ENCODE data around the gene PRM2. TPM values are rescaled to one million over a fixed set of nuclear protein-coding genes. Genes with fewer than 3 reads are reported as not detected.

PRM2 gene
- total and polyA plus RNA-seq, 2 donors (not counting 3 experiments of a cell fraction or from before 2014, with no cell fraction given): not detected

DNA sequence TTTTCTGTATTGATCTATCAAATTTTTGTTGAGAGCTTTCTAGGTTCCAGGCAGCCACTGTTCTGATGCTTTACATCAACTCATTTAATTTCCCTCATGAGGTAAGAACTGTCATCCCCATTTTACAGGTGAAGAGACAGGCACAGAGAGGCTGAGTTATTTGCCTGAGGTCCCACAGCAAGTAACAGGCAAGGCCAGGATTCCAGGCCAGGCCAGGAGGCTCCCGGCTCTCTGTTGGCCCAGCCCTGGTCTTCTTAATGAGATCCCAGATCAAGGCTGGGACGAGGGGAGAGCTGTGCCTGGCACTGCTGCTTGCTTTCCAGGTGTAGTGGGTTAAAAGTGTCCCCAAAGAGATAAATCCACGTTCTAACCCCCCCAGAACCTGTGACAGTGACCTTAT lies 46.5 kb upstream of the PRM2 start:
- FAIRE-seq (no peak), DNase-seq (ENCODE audit: low read depth, low spot score) (no peak)
- Histone ChIP-seq H3K36me3 (ENCODE audit: control insufficient read depth in 2 of 2, extremely low read depth in 1 of 2, insufficient read depth in 2 of 2, low read length in 2 of 2) (no peaks in the 10 kb centered on the region), H3K27me3 (ENCODE audit: control insufficient read depth in 2 of 2, insufficient read depth in 2 of 2, low read length in 2 of 2) (no peaks in the 10 kb centered on the region), H3K4me2 (ENCODE audit: insufficient read depth, low read length) (no peak overlapping the region), H2AFZ (ENCODE audit: low read depth, low read length) (no peak overlapping the region), H3K27ac (ENCODE audit: insufficient read depth, low read depth, low read length) (no peak overlapping the region), H3K9me1 (replicated peaks; ENCODE audit: control insufficient read depth, extremely low read depth, insufficient read depth, low read length) (no peaks in the 10 kb centered on the region), H3K4me3 (replicated peaks in 1 of 3; ENCODE audit: insufficient read depth in 1 of 3, low read depth in 1 of 3, low read length in 3 of 3) (no peak overlapping the region), H3K4me1 (ENCODE audit: control insufficient read depth, extremely low read depth, insufficient read depth, low read length) (no peaks in the 10 kb centered on the region), H3K79me2 (ENCODE audit: control insufficient read depth, insufficient read depth, low read length) (no peaks in the 10 kb centered on the region), H3K9me3 (replicated peaks; ENCODE audit: control insufficient read depth, insufficient read depth, low read length) (no peaks in the 10 kb centered on the region), H3K9ac (replicated peaks; ENCODE audit: extremely low read depth, insufficient read depth, low read length) (no peak overlapping the region), H4K20me1 (replicated peaks; ENCODE audit: control insufficient read depth, extremely low read depth, insufficient read depth, low read length) (no peaks in the 10 kb centered on the region)
- no TSS peak for BruUV-seq (replicated peaks)
- ChIA-PET POLR2A (no interaction called here), CTCF (no interaction called here)
- dilution Hi-C loops (cut with MboI; ENCODE audit: extremely low pct_ligation_motif_present, low sequenced_read_pairs): no loop called here
- TF ChIP-seq FOS (IDR thresholded peaks at IDR 0.05; ENCODE audit: borderline replicate concordance, insufficient read depth, low read length) (no peak), JUN (IDR thresholded peaks at IDR 0.05; ENCODE audit: borderline replicate concordance, insufficient read depth, insufficient read length, low read depth) (no peak), GATA2 (IDR thresholded peaks at IDR 0.05; ENCODE audit: insufficient read depth, insufficient read length, low read depth, low read length) (no peak), POLR2A (IDR thresholded peaks at IDR 0.05; ENCODE audit: low read depth, low read length) (no peak), MYC (IDR thresholded peaks at IDR 0.05; ENCODE audit: low read depth, low read length) (no peak), EZH2 (IDR thresholded peaks at IDR 0.05; ENCODE audit: borderline replicate concordance, low read depth, low read length, severe bottlenecking) (no peak), POLR2AphosphoS5 (IDR thresholded peaks at IDR 0.05; ENCODE audit: insufficient read depth, low read depth, low read length) (no peak)
- TF ChIP-seq, protein P1, sequence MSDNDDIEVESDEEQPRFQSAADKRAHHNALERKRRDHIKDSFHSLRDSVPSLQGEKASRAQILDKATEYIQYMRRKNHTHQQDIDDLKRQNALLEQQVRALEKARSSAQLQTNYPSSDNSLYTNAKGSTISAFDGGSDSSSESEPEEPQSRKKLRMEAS (IDR thresholded peaks at IDR 0.05; ENCODE audit: insufficient read depth, insufficient read length): no peak
- TF ChIP-seq, protein P2, sequence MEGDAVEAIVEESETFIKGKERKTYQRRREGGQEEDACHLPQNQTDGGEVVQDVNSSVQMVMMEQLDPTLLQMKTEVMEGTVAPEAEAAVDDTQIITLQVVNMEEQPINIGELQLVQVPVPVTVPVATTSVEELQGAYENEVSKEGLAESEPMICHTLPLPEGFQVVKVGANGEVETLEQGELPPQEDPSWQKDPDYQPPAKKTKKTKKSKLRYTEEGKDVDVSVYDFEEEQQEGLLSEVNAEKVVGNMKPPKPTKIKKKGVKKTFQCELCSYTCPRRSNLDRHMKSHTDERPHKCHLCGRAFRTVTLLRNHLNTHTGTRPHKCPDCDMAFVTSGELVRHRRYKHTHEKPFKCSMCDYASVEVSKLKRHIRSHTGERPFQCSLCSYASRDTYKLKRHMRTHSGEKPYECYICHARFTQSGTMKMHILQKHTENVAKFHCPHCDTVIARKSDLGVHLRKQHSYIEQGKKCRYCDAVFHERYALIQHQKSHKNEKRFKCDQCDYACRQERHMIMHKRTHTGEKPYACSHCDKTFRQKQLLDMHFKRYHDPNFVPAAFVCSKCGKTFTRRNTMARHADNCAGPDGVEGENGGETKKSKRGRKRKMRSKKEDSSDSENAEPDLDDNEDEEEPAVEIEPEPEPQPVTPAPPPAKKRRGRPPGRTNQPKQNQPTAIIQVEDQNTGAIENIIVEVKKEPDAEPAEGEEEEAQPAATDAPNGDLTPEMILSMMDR (IDR thresholded peaks at IDR 0.05; ENCODE audit: extremely low read depth in 1 of 2, insufficient read depth in 1 of 2, low read depth in 1 of 2, low read length in 2 of 2): no peak
- intact Hi-C loops (cut with micrococcal nuclease): no loop called here

Data from endothelial cell of umbilical vein (primary cell).